Adipocyte (in vitro differentiated cells): ENCODE results near the gene BMPR1A.

Source experiments
- DNase-seq: peaks from one replicate; pipeline ENCODE4 v3.0.0-alpha.2; 2015; ENCODE audit warnings: low read depth
- H3K27me3 ChIP-seq: replicated peaks from 2 replicates; pipeline ENCODE4 v1.7.0; 2013; ENCODE audit warnings: mild to moderate bottlenecking, low read length, moderate library complexity; ENCODE audit not compliant: control insufficient read depth, insufficient read depth
- H3K36me3 ChIP-seq: 2 replicates; pipeline ENCODE4 v1.7.0; 2013; ENCODE audit warnings: low read length, mild to moderate bottlenecking, moderate library complexity; ENCODE audit not compliant: control insufficient read depth, insufficient read depth, severe bottlenecking
- H3K4me1 ChIP-seq: 2 replicates; pipeline ENCODE4 v1.7.0; 2013; ENCODE audit warnings: mild to moderate bottlenecking, low read length, moderate library complexity; ENCODE audit not compliant: control insufficient read depth, insufficient read depth
- H3K4me3 ChIP-seq: 2 replicates; pipeline ENCODE4 v1.7.0; 2013; ENCODE audit warnings: mild to moderate bottlenecking, low read length, moderate library complexity
- H3K9ac ChIP-seq: 2 replicates; pipeline ENCODE4 v1.7.0; 2013; ENCODE audit warnings: mild to moderate bottlenecking, low read length, moderate library complexity
- H3K9me3 ChIP-seq: 2 replicates; pipeline ENCODE4 v1.7.0; 2013; ENCODE audit warnings: mild to moderate bottlenecking, low read length, moderate library complexity; ENCODE audit not compliant: control insufficient read depth

BMPR1A gene

DNA sequence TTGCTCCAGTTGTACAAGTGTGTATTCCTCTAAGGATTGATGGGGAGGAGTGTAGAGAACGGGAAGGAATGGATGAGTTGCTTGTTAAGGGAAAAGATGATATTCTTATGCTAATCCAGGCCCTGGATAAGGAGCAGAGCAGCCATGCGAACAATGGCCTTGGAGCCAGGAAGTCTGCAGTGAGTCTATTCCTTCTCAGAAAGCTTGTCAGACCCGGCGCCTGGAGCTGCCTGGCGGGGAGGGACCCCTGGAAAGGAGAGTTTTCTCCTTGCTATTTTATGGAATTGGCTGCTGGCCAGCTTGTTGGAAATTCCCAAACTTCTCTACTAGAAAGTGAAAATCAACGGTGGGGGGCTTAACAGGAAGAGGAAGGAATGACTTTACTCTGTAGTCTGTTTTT is 111.9 kb downstream of the BMPR1A start:
- DNase-seq, result no peak
- Histone ChIP-seq H3K4me1 (peaks cover 3% of the 10 kb centered on the region), H3K4me3 (no peak overlapping the region), H3K36me3 (no peaks in the 10 kb centered on the region), H3K27me3 (no peaks in the 10 kb centered on the region), H3K9ac (no peak overlapping the region), H3K9me3 (no peaks in the 10 kb centered on the region)

DNA sequence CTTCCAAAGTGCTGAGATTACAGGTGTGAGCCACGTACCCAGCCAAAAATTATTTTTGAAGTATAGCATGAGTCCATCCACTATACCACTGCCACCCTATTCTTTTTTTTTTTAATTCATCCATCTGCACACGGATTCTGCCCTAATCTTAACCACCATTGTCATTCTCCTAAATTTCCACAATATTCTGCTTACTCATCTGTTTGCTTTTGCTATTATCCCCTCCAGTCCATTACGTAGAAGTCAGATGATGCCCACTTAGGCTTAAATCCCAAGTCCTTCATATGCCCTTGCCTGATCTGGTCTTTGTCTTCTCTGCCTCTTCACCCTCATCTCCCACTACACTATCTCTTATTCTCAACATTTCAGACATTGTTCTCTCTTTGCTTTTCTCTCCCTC is 114.3 kb downstream of the BMPR1A start:
- no peak for DNase-seq
- no peak overlapping the region for H3K4me3 ChIP-seq
- H3K36me3 ChIP-seq, result no peaks in the 10 kb centered on the region
- no peaks in the 10 kb centered on the region for H3K27me3 ChIP-seq
- H3K4me1 ChIP-seq, result no peaks in the 10 kb centered on the region
- H3K9me3 ChIP-seq, result no peaks in the 10 kb centered on the region
- no peak overlapping the region for H3K9ac ChIP-seq

DNA sequence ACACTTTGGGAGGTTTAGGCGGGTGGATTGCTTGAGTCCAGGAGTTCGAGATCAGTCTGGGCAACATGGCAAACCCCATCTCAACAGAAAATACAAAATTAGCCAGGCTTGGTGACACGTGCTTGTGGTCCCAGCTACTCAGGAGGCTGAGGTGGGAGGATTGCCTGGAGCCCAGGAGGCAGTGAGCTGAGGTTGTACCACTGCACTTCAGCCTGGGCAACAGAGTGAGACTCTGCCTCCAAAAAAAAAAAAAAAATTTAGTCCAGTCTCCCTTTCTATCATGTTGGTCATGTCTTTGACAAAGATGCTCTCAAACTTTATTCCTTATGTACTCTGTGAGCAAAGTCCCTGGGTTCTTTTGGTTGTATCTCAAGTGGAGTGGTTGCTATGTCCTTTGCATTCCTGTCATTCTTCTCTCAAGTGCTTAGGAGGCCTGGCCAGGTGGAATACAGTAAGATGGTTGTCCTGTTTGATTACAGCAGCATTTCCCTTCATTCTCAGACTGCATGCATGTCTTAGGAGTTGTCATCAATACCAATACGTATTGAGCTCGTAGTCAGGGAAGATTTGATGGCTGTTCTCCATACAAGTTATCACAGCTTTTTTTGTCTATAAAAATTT is 115.3 kb downstream of the BMPR1A start:
- H3K9ac ChIP-seq, result no peak overlapping the region
- no peaks in the 10 kb centered on the region for H3K9me3 ChIP-seq
- H3K4me3 ChIP-seq, result no peak overlapping the region
- no peak for DNase-seq
- no peaks in the 10 kb centered on the region for H3K4me1 ChIP-seq
- H3K36me3 ChIP-seq, result peaks cover 9% of the 10 kb centered on the region
- H3K27me3 ChIP-seq, result no peaks in the 10 kb centered on the region

DNA sequence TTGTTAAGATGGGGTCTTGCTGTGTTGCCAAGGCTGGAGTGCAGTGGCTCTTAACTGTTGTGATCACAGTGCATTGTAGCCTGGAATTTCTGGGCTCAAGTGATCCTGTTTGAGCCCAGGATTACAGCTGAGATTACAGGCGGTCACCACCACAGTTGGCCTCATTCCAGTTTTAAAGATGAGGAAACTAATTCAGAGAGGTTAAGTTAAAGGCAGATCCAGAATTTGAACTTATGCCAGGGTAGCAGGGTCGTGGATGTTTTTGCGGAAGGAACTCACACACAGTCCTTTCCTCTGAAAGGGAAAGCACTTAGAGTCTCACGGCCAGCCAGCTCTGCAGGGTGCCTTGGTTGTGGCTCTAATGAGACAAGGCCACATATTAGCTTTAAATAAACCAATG is 116.3 kb downstream of the BMPR1A start:
- no peak for DNase-seq
- H3K9me3 ChIP-seq, result no peaks in the 10 kb centered on the region
- no peaks in the 10 kb centered on the region for H3K4me1 ChIP-seq
- H3K36me3 ChIP-seq, result peaks cover 15% of the 10 kb centered on the region
- no peaks in the 10 kb centered on the region for H3K27me3 ChIP-seq
- no peak overlapping the region for H3K9ac ChIP-seq
- H3K4me3 ChIP-seq, result no peak overlapping the region

DNA sequence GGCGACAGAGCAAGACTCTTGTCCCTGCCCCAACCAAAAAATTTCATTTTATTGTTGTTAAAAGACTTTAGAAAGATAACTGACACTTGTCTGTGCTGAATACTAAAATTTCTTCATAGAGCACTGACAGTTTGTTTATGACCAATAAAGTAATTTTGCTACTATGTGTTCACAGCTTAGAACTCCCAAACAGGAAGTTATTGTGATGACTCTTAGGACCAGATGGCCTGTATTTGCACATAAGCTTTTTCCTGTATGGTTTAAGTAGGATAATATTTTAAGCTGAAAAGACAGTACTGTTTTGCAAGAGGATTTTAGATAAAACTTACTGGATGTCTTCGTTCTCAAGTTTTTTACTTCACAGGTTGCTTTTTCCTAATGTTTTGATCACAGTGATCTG is 120.3 kb downstream of the BMPR1A start:
- DNase-seq, result peak; percentile 15
- Histone ChIP-seq H3K4me3 (no peak overlapping the region), H3K36me3 (peaks cover 30% of the 10 kb centered on the region), H3K9ac (no peak overlapping the region), H3K4me1 (no peaks in the 10 kb centered on the region), H3K9me3 (no peaks in the 10 kb centered on the region), H3K27me3 (no peaks in the 10 kb centered on the region)

DNA sequence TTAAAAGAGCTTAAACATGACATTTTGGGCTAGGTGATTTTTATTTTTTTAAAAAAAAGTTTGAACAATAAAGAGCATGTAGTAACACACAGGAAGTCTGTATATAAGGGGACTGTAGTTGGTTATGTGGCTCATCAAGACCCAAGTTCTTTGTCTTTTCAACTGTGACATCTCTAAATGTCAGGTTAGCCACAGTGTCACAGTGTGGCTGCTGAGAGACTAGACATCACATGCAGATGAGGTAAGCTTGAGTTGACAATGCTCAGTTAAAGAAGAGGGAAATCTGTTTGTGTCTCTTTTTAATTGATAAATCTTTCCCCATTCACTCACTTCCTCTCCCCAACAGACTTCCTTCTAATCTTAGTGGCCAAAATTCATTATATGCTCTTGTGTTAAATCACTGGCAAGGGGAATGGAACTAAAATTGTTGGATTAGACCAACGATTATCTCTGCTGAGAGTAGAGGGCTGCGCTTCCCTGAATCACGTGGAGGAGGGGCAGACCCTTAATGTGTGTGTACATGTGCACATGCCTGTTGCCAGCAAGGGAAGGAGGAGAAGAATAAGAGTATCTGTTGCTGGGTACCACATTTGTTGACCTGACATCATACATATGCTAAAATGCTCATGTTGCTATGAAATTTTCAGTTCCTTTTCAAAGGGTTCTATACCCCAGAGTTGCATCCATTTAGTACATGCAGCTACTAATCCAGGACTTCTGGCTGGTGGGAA is 122.7 kb downstream of the BMPR1A start:
- Histone ChIP-seq H3K9me3 (no peaks in the 10 kb centered on the region), H3K36me3 (peaks cover 30% of the 10 kb centered on the region), H3K4me1 (no peaks in the 10 kb centered on the region), H3K9ac (no peak overlapping the region), H3K27me3 (no peaks in the 10 kb centered on the region), H3K4me3 (no peak overlapping the region)
- DNase-seq, result no peak

DNA sequence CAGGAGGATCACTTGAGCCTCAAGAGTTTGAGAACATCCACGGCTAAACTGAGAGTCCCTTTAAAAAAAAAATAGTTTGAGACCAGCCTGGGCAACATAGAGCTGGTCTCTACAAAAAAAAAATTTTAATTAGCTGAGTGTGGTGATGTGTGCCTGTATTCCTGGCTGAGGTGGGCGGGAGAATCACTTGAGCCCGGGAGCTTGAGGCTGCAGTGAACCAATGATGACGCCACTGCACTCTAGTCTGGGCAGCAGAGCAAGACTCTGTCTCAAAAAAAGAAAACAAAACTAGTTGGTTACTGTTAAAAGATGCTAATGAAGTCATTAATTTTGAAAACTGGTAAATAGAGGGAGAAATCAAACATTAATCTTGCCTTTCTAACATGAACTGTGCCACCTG is 124.6 kb downstream of the BMPR1A start:
- DNase-seq, result no peak
- Histone ChIP-seq H3K9me3 (no peaks in the 10 kb centered on the region), H3K4me3 (no peak overlapping the region), H3K4me1 (no peaks in the 10 kb centered on the region), H3K36me3 (peaks cover 27% of the 10 kb centered on the region), H3K9ac (no peak overlapping the region), H3K27me3 (no peaks in the 10 kb centered on the region)

DNA sequence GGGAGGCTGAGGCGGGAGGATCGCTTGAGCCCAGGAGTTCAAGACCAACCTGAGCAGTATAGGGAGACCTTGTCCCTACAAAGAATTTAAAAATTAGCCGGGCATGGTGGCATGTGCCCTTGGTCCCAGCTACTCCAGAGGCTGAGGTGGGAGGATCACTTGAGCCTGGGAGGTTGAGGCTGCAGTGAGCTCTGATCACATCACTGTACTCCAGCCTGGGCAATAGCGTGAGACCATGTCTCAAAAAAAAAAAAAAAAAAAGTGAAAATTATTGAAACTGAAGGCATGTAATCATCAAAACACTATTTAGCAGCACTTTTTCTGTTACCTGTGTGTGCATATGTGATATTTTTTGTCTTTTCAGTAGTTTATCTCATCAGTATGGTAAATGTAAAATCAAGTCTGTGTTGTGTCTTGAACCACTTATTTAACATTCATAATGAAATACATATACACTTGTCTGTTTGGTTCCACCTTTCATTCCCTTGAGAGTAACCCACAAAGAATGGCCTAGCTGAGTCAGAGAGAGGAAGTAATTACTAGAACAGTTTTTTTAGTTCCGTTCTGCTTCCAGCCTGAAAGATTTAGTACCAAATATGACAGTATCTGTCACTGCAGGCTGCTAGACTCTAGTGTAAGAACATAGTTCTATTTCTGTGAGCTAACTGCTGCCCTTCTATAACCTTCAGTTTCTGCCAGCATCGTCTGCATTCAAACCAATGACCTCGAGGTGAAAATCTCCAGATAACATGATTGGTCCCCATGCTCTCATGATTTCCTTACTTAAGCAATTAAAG is 132.4 kb downstream of the BMPR1A start:
- Histone ChIP-seq H3K9ac (peak overlapping the region; percentile 32), H3K4me1 (peaks cover 12% of the 10 kb centered on the region), H3K27me3 (no peaks in the 10 kb centered on the region), H3K9me3 (no peaks in the 10 kb centered on the region), H3K4me3 (peak overlapping the region; percentile 2), H3K36me3 (peaks cover 19% of the 10 kb centered on the region)
- DNase-seq, result peak; percentile 58

DNA sequence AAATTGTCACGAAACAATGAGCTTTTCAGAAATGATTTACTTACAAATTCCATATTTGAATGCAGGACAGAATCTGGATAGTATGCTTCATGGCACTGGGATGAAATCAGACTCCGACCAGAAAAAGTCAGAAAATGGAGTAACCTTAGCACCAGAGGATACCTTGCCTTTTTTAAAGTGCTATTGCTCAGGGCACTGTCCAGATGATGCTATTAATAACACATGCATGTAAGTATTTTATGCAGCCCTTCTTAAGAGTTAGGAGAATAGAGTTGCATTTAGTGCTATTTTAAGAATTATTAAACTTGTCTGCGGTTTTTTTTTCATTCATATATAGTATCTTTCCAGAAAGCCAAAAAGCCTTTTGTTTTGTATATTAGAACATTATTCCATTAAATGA is 133.6 kb downstream of the BMPR1A start:
- no peak overlapping the region for H3K4me3 ChIP-seq
- H3K9ac ChIP-seq, result no peak overlapping the region
- H3K36me3 ChIP-seq, result peaks cover 21% of the 10 kb centered on the region
- no peaks in the 10 kb centered on the region for H3K27me3 ChIP-seq
- DNase-seq, result no peak
- H3K4me1 ChIP-seq, result peaks cover 12% of the 10 kb centered on the region
- no peaks in the 10 kb centered on the region for H3K9me3 ChIP-seq

DNA sequence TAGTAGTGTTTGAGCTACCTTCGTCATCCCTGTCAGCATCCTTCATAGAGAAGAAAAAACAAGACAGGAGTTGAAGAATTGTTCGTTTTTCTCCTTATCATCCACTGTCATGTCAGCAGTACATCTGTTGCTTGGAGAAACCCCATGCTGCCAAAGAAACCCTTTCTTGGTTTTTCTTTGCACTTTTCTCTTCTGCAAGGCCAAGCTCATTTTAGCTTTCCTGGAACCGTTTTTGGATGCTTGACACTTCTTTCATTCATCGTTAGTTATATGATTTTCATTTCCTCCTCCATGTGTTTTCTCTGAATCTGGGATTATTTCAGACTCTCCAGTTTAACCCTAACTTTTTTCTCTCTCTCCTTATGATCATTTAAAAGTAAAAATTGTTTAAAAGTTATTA is 142.1 kb downstream of the BMPR1A start:
- H3K27me3 ChIP-seq, result no peaks in the 10 kb centered on the region
- H3K4me1 ChIP-seq, result peaks cover 19% of the 10 kb centered on the region
- peaks cover 17% of the 10 kb centered on the region for H3K36me3 ChIP-seq
- H3K9me3 ChIP-seq, result peaks cover 2% of the 10 kb centered on the region
- no peak overlapping the region for H3K4me3 ChIP-seq
- no peak for DNase-seq
- no peak overlapping the region for H3K9ac ChIP-seq

DNA sequence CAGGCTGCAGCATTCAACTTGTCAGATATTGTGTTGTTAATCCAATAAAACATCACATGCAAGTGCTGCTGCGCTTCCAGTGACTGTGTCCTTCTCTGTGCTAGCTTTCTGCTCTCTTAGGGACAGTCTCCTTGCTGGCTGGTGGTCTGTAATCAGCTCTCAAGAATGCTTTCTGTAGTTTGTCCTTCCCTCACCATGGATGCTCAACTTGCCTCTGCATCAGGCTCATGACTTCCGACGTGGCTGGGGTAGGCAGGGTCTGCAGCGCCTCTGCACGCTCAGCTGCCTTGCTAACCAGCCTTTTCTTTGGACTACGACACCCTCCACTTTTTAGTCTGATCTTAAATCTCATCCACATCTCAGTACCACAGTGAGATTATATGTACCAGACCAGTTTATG is 142.7 kb downstream of the BMPR1A start:
- DNase-seq, result no peak
- no peak overlapping the region for H3K4me3 ChIP-seq
- peaks cover 2% of the 10 kb centered on the region for H3K9me3 ChIP-seq
- H3K9ac ChIP-seq, result peak overlapping the region; percentile 8
- no peaks in the 10 kb centered on the region for H3K27me3 ChIP-seq
- peaks cover 19% of the 10 kb centered on the region for H3K4me1 ChIP-seq
- peaks cover 13% of the 10 kb centered on the region for H3K36me3 ChIP-seq
